DMS79 treated with DMSO at 0.1 percent for 48 hours (cell line): Measurements from ENCODE around the gene CDX1.

Experiments used
- DNase-seq: peaks from one replicate; lab custom pipeline; 2025; lab: John Stamatoyannopoulos, UW

CDX1 gene

GRCh38 chr5:150163547-150164059, 3.0 kb upstream of the CDX1 start:
- no peak for DNase-seq

- DNase-seq, result no peak
Measured at GRCh38 chr5:150164211-150164980, 2.2 kb upstream of the CDX1 start.

- no peak for DNase-seq
Measured at GRCh38 chr5:150166037-150166649, 435 bp upstream of the CDX1 start.

GRCh38 chr5:150167512-150167850, 903 bp downstream of the CDX1 start:
- DNase-seq, result no peak

- no peak for DNase-seq
Measured at GRCh38 chr5:150167908-150168307, 1.3 kb downstream of the CDX1 start.

- DNase-seq, result no peak
Measured at GRCh38 chr5:150168864-150169263, 2.3 kb downstream of the CDX1 start.

- no peak for DNase-seq
Measured at GRCh38 chr5:150172145-150172544, 5.6 kb downstream of the CDX1 start.

- no peak for DNase-seq
Measured at GRCh38 chr5:150172556-150172955, 6.0 kb downstream of the CDX1 start.

GRCh38 chr5:150173161-150173560, 6.6 kb downstream of the CDX1 start:
- no peak for DNase-seq

GRCh38 chr5:150174285-150174684, 7.7 kb downstream of the CDX1 start:
- DNase-seq, result no peak

- no peak for DNase-seq
Measured at GRCh38 chr5:150175076-150175475, 8.5 kb downstream of the CDX1 start.

- no peak for DNase-seq
Measured at GRCh38 chr5:150175536-150175935, 9.0 kb downstream of the CDX1 start.

GRCh38 chr5:150176745-150177477, 10.3 kb downstream of the CDX1 start:
- no peak for DNase-seq

GRCh38 chr5:150177721-150178120, 11.1 kb downstream of the CDX1 start:
- no peak for DNase-seq

GRCh38 chr5:150178262-150178661, 11.7 kb downstream of the CDX1 start:
- no peak for DNase-seq

- DNase-seq, result no peak
Measured at GRCh38 chr5:150179019-150179620, 12.5 kb downstream of the CDX1 start.

GRCh38 chr5:150180241-150181026, 13.9 kb downstream of the CDX1 start:
- no peak for DNase-seq

- no peak for DNase-seq
Measured at GRCh38 chr5:150181027-150181426, 14.4 kb downstream of the CDX1 start.

- DNase-seq, result no peak
Measured at GRCh38 chr5:150181766-150182545, 15.4 kb downstream of the CDX1 start.

GRCh38 chr5:150182774-150183173, 16.2 kb downstream of the CDX1 start:
- no peak for DNase-seq

- no peak for DNase-seq
Measured at GRCh38 chr5:150183436-150183835, 16.9 kb downstream of the CDX1 start.
